ENCODE data around the gene CEMIP2. TPM values are rescaled to one million over a fixed set of nuclear protein-coding genes. Genes with fewer than 3 reads are reported as not detected.

The CEMIP2 gene
- total RNA-seq, 1 experiment from 2014 or later = 14.8 TPM

- ATAC-seq (no peak), DNase-seq (ENCODE audit: low read depth, low spot score) (no peak)
- Histone ChIP-seq H3K4me3 (ENCODE audit: low read depth in 2 of 2, low read length in 2 of 2) (no peak overlapping the region), H3K9me3 (ENCODE audit: control insufficient read depth, insufficient read depth, low read depth, low read length) (no peaks in the 10 kb centered on the region), H3K27ac (ENCODE audit: low read length) (no peak overlapping the region), H3K27me3 (ENCODE audit: control insufficient read depth, insufficient read depth, low read length) (no peaks in the 10 kb centered on the region), H3K36me3 (ENCODE audit: control insufficient read depth, insufficient read depth, low read length) (no peaks in the 10 kb centered on the region), H3K4me1 (ENCODE audit: control insufficient read depth, insufficient read depth, low read length) (no peaks in the 10 kb centered on the region)
- in situ Hi-C loops (cut with HindIII; ENCODE audit: low pct_unique_long_range_greater_than_20kb, low sequenced_read_pairs) (no loop called here), intact Hi-C loops (cut with micrococcal nuclease; ENCODE audit: unreplicated experiment) (no loop called here)
- TF ChIP-seq, protein P1, sequence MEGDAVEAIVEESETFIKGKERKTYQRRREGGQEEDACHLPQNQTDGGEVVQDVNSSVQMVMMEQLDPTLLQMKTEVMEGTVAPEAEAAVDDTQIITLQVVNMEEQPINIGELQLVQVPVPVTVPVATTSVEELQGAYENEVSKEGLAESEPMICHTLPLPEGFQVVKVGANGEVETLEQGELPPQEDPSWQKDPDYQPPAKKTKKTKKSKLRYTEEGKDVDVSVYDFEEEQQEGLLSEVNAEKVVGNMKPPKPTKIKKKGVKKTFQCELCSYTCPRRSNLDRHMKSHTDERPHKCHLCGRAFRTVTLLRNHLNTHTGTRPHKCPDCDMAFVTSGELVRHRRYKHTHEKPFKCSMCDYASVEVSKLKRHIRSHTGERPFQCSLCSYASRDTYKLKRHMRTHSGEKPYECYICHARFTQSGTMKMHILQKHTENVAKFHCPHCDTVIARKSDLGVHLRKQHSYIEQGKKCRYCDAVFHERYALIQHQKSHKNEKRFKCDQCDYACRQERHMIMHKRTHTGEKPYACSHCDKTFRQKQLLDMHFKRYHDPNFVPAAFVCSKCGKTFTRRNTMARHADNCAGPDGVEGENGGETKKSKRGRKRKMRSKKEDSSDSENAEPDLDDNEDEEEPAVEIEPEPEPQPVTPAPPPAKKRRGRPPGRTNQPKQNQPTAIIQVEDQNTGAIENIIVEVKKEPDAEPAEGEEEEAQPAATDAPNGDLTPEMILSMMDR (IDR thresholded peaks at IDR 0.05) = no peak
- TF ChIP-seq SIN3A (IDR thresholded peaks at IDR 0.05; ENCODE audit: borderline replicate concordance, insufficient read depth, low read depth, low read length) = no peak
- no peak for TF ChIP-seq POLR2AphosphoS5 (IDR thresholded peaks at IDR 0.05; ENCODE audit: low read depth, low read length)
- TF ChIP-seq REST (IDR thresholded peaks at IDR 0.05; ENCODE audit: insufficient read depth in 1 of 2, low read depth in 2 of 2, low read length in 1 of 2) = no peak
- no peak for TF ChIP-seq TCF7L2 (IDR thresholded peaks at IDR 0.05; ENCODE audit: low read depth, low read length)
- CTCF ChIA-PET = no interaction called here
- BruUV-seq (replicated peaks) = no TSS peak
- POLR2A ChIA-PET = no interaction called here
Observed at GRCh38 chr9:71648453-71648852, 119.9 kb downstream of the CEMIP2 start.

GRCh38 chr9:71647094-71647591, 121.2 kb downstream of the CEMIP2 start:
- Histone ChIP-seq H3K27me3 (ENCODE audit: control insufficient read depth, insufficient read depth, low read length) (no peaks in the 10 kb centered on the region), H3K4me1 (ENCODE audit: control insufficient read depth, insufficient read depth, low read length) (no peaks in the 10 kb centered on the region), H3K4me3 (ENCODE audit: low read depth in 2 of 2, low read length in 2 of 2) (peak overlapping the region in 1 of 2 experiments; percentile 0; a peak in 1 of 4 replicates), H3K27ac (ENCODE audit: low read length) (no peak overlapping the region), H3K9me3 (ENCODE audit: control insufficient read depth, insufficient read depth, low read depth, low read length) (no peaks in the 10 kb centered on the region), H3K36me3 (ENCODE audit: control insufficient read depth, insufficient read depth, low read length) (no peaks in the 10 kb centered on the region)
- ATAC-seq (no peak), DNase-seq (ENCODE audit: low read depth, low spot score) (no peak)
- ChIA-PET CTCF (no interaction called here), POLR2A (no interaction called here)
- no TSS peak for BruUV-seq (replicated peaks)
- TF ChIP-seq SIN3A (IDR thresholded peaks at IDR 0.05; ENCODE audit: borderline replicate concordance, insufficient read depth, low read depth, low read length) (no peak), TCF7L2 (IDR thresholded peaks at IDR 0.05; ENCODE audit: low read depth, low read length) (no peak), POLR2AphosphoS5 (IDR thresholded peaks at IDR 0.05; ENCODE audit: low read depth, low read length) (no peak), REST (IDR thresholded peaks at IDR 0.05; ENCODE audit: insufficient read depth in 1 of 2, low read depth in 2 of 2, low read length in 1 of 2) (no peak)
- TF ChIP-seq, protein P1 (IDR thresholded peaks at IDR 0.05) = no peak
- in situ Hi-C loops (cut with HindIII; ENCODE audit: low pct_unique_long_range_greater_than_20kb, low sequenced_read_pairs) (no loop called here), intact Hi-C loops (cut with micrococcal nuclease; ENCODE audit: unreplicated experiment) (no loop called here)

Measured in Panc1 (cell line).